Esophagus squamous epithelium (tissue), 4 donors: ENCODE results near the gene PCDHB13.

ENCODE experiments used
- CTCF ChIP-seq, 6 experiments: fragments of 450-650 bp in 4 of 6; fragments of 200-600 bp in 2 of 6; sonication (generic) in 2 of 6; IDR thresholded peaks; one replicate each; pipeline ENCODE4 v1.5.1; 2016 to 2019; ENCODE audit warnings: antibody characterized with exemption in 6 of 6, mild to moderate bottlenecking in 4 of 6, moderate library complexity in 4 of 6
- POLR2A ChIP-seq, 4 donors: fragments of 450-650 bp; IDR thresholded peaks; one replicate each; pipeline ENCODE4 v1.6.1; 2017; ENCODE audit warnings: antibody characterized with exemption in 4 of 4, mild to moderate bottlenecking in 4 of 4, moderate library complexity in 3 of 4

- peak in 3 of 6 experiments; percentile 11 to 30 (median 16) for TF ChIP-seq CTCF (IDR thresholded peaks at IDR 0.05)
- TF ChIP-seq POLR2A (IDR thresholded peaks at IDR 0.05), result no peak
Measured at GRCh38 chr5:141172381-141173204, 41.1 kb upstream of the PCDHB13 start, which contains the start of gene PCDHB7.
